HepG2 (cell line): ENCODE measurements around the gene ORC2. TPM values are rescaled to one million over a fixed set of nuclear protein-coding genes. Genes with fewer than 3 reads are reported as not detected.

ENCODE experiments used
- ASH2L ChIP-seq: fragments of 300-600, 200-600 bp; sonication (generic); IDR thresholded peaks from 2 replicates; pipeline ENCODE4 v1.7.0; 2017; ENCODE audit warnings: low read depth, mild to moderate bottlenecking, moderate library complexity, mixed read lengths, low read length; ENCODE audit not compliant: insufficient read length
- ATF1 ChIP-seq: IDR thresholded peaks from 2 replicates; pipeline ENCODE4 v1.6.1; 2016; ENCODE audit warnings: mild to moderate bottlenecking, control low read depth
- ELF3 ChIP-seq: IDR thresholded peaks from 2 replicates; pipeline ENCODE4 v1.6.1; 2016; ENCODE audit warnings: missing genetic modification reagents, missing compliant biosample characterization
- GTF3A ChIP-seq: sonication (generic); formaldehyde crosslinking; conservative IDR thresholded peaks from 2 replicates; pipeline ENCODE4 v1.4.0; 2020; ENCODE audit warnings: mild to moderate bottlenecking, missing genetic modification reagents
- HMGA1 ChIP-seq: sonication (generic); formaldehyde crosslinking; conservative IDR thresholded peaks from 2 replicates; pipeline ENCODE4 v1.4.0; 2020; ENCODE audit warnings: missing genetic modification reagents
- HNRNPLL ChIP-seq: fragments of 200-400 bp; formaldehyde crosslinking; IDR thresholded peaks from 2 replicates; pipeline ENCODE4 v1.6.1; 2017; ENCODE audit warnings: mild to moderate bottlenecking, low read depth, low read length; ENCODE audit not compliant: poor library complexity, severe bottlenecking
- MXD3 ChIP-seq: IDR thresholded peaks from 2 replicates; pipeline ENCODE4 v1.6.1; 2016; ENCODE audit warnings: mild to moderate bottlenecking, missing biosample characterization, missing genetic modification reagents
- NR2F1 ChIP-seq, 2 experiments: fragments of 450-650 bp in 1 of 2; formaldehyde crosslinking in 1 of 2; IDR thresholded peaks; 2 replicates each; pipeline versions ENCODE4 v1.5.0 to v1.6.1; 2016 to 2020; ENCODE audit warnings: mild to moderate bottlenecking in 1 of 2, missing compliant biosample characterization in 1 of 2, missing genetic modification reagents in 1 of 2, moderate library complexity in 1 of 2
- PHF5A ChIP-seq: IDR thresholded peaks from one replicate; pipeline ENCODE4 v1.6.1; 2018; ENCODE audit warnings: low read depth, missing genetic modification reagents; ENCODE audit not compliant: unreplicated experiment
- POLR2AphosphoS5 ChIP-seq: IDR thresholded peaks from 2 replicates; pipeline ENCODE4 v1.6.1; 2012; ENCODE audit warnings: low read depth, low read length
- RARA ChIP-seq: IDR thresholded peaks from 2 replicates; pipeline ENCODE4 v1.6.1; 2016; ENCODE audit warnings: missing genetic modification reagents, missing compliant biosample characterization
- SOX13 ChIP-seq, 3 experiments: fragments of 450-650 bp in 1 of 3; sonication (generic) in 1 of 3; formaldehyde crosslinking in 1 of 3; IDR thresholded peaks in 2 of 3; conservative IDR thresholded peaks in 1 of 3; 2 replicates each; pipeline versions ENCODE4 v1.5.0 to v1.6.1; 2016 to 2020; ENCODE audit warnings: antibody characterized with exemption in 1 of 3, mild to moderate bottlenecking in 1 of 3, missing compliant biosample characterization in 1 of 3, missing genetic modification reagents in 1 of 3, moderate library complexity in 1 of 3
- ZGPAT ChIP-seq: IDR thresholded peaks from 2 replicates; pipeline ENCODE4 v1.6.1; 2016; ENCODE audit warnings: mild to moderate bottlenecking
- ZNF431 ChIP-seq: sonication (generic); formaldehyde crosslinking; IDR thresholded peaks from 2 replicates; pipeline ENCODE4 v1.9.0; 2022; ENCODE audit warnings: missing genetic modification reagents, low read depth, mild to moderate bottlenecking, borderline replicate concordance
- ZNF432 ChIP-seq: sonication (generic); formaldehyde crosslinking; IDR thresholded peaks from 2 replicates; pipeline ENCODE4 v1.5.0; 2020; ENCODE audit warnings: missing genetic modification reagents, mild to moderate bottlenecking, borderline replicate concordance
- polyA plus RNA-seq, 8 experiments: library from polyadenylated mRNA; depleted of rRNA in 3 of 8; stranded (reverse) in 7 of 8; unstranded in 1 of 8; fragments of >200 nt; fragmentation: Illumina TruSeq in 4 of 8; extraction: Trizol in 4 of 8; gene quantifications; 2 replicates each; pipeline versions ENCODE4 v1.2.1 to v1.2.3, GENCODE V29; 2011 to 2016; ENCODE audit warnings: low read depth in 4 of 8, missing spikeins in 1 of 8, mixed read lengths in 1 of 8; ENCODE audit not compliant: insufficient read depth in 1 of 8
- total RNA-seq, 5 experiments: library from RNA; depleted of rRNA; stranded (reverse); fragments of >200 nt; fragmentation: Illumina TruSeq; extraction: Trizol; gene quantifications; 2 replicates each; pipeline ENCODE4 v1.2.3, GENCODE V29; 2016; ENCODE audit warnings: low read depth in 1 of 5
- TF ChIP-seq, protein P1 (sequence below): sonication (generic); formaldehyde crosslinking; IDR thresholded peaks from 2 replicates; pipeline ENCODE4 v1.5.0; 2020; ENCODE audit warnings: mild to moderate bottlenecking, missing genetic modification reagents, moderate library complexity
- TF ChIP-seq, protein P2 (sequence below): sonication (generic); formaldehyde crosslinking; IDR thresholded peaks from 2 replicates; pipeline ENCODE4 v1.8.1; 2023; ENCODE audit warnings: mild to moderate bottlenecking, inconsistent platforms, moderate library complexity, missing genetic modification reagents, borderline replicate concordance
- TF ChIP-seq, protein P3 (sequence below): sonication (generic); formaldehyde crosslinking; IDR thresholded peaks from 2 replicates; pipeline ENCODE4 v1.5.0; 2020; ENCODE audit warnings: mild to moderate bottlenecking, missing genetic modification reagents

The ORC2 gene
- total and polyA plus RNA-seq, 2 of the 13 experiments (the other 11 are each of a cell fraction or from before 2014, with no cell fraction given) = 19.3 to 73.5 TPM

- peak; percentile 60; the same call in 1 of the 2 replicates for TF ChIP-seq ZGPAT (CRISPR knock-in tag)
- TF ChIP-seq HMGA1 (CRISPR knock-in tag) = no peak
- peak; percentile 31; the same call in 1 of the 2 replicates for TF ChIP-seq ELF3 (CRISPR knock-in tag)
- TF ChIP-seq, protein P1, sequence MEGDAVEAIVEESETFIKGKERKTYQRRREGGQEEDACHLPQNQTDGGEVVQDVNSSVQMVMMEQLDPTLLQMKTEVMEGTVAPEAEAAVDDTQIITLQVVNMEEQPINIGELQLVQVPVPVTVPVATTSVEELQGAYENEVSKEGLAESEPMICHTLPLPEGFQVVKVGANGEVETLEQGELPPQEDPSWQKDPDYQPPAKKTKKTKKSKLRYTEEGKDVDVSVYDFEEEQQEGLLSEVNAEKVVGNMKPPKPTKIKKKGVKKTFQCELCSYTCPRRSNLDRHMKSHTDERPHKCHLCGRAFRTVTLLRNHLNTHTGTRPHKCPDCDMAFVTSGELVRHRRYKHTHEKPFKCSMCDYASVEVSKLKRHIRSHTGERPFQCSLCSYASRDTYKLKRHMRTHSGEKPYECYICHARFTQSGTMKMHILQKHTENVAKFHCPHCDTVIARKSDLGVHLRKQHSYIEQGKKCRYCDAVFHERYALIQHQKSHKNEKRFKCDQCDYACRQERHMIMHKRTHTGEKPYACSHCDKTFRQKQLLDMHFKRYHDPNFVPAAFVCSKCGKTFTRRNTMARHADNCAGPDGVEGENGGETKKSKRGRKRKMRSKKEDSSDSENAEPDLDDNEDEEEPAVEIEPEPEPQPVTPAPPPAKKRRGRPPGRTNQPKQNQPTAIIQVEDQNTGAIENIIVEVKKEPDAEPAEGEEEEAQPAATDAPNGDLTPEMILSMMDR = no peak
- peak; percentile 44 for TF ChIP-seq ASH2L
- TF ChIP-seq, protein P2, sequence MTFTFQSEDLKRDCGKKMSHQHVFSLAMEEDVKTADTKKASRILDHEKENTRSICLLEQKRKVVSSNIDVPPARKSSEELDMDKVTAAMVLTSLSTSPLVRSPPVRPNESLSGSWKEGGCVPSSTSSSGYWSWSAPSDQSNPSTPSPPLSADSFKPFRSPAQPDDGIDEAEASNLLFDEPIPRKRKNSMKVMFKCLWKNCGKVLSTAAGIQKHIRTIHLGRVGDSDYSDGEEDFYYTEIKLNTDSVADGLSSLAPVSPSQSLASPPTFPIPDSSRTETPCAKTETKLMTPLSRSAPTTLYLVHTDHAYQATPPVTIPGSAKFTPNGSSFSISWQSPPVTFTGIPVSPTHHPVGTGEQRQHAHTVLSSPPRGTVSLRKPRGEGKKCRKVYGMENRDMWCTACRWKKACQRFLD (CRISPR knock-in tag) = no peak
- TF ChIP-seq HNRNPLL = no peak
- no peak for TF ChIP-seq SOX13 (IDR thresholded peaks at IDR 0.05)
- peak in 1 of 2 experiments; percentile 68; a peak in 2 of 4 replicates for TF ChIP-seq SOX13 (CRISPR knock-in tag; conservative IDR thresholded peaks at IDR 0.05 in 1 of 2, IDR thresholded peaks at IDR 0.05 in 1 of 2)
- TF ChIP-seq ATF1 = no peak
- TF ChIP-seq NR2F1 (CRISPR knock-in tag; IDR thresholded peaks at IDR 0.05) = 0 out of 4 replicates have a peak, but pooled peaks of 1 of the 2 experiments have one; percentile 50
- peak; percentile 86 for TF ChIP-seq RARA (CRISPR knock-in tag)
- no peak for TF ChIP-seq POLR2AphosphoS5
- peak; percentile 39 for TF ChIP-seq PHF5A (CRISPR knock-in tag)
- TF ChIP-seq ZNF431 (CRISPR knock-in tag) = no peak
- no peak for TF ChIP-seq ZNF432
- TF ChIP-seq GTF3A (CRISPR knock-in tag) = no peak
- TF ChIP-seq, protein P3, sequence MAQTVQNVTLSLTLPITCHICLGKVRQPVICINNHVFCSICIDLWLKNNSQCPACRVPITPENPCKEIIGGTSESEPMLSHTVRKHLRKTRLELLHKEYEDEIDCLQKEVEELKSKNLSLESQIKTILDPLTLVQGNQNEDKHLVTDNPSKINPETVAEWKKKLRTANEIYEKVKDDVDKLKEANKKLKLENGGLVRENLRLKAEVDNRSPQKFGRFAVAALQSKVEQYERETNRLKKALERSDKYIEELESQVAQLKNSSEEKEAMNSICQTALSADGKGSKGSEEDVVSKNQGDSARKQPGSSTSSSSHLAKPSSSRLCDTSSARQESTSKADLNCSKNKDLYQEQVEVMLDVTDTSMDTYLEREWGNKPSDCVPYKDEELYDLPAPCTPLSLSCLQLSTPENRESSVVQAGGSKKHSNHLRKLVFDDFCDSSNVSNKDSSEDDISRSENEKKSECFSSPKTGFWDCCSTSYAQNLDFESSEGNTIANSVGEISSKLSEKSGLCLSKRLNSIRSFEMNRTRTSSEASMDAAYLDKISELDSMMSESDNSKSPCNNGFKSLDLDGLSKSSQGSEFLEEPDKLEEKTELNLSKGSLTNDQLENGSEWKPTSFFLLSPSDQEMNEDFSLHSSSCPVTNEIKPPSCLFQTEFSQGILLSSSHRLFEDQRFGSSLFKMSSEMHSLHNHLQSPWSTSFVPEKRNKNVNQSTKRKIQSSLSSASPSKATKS (CRISPR knock-in tag) = no peak
- TF ChIP-seq MXD3 (CRISPR knock-in tag) = no peak
Observed at GRCh38 chr2:200944467-200945394, 18.7 kb downstream of the ORC2 start (continued).
